Fibroblast of pulmonary artery (primary cell): ENCODE results near the gene SNN.

Experiments used
- DNase-seq: peaks from one replicate; pipeline ENCODE4 v3.0.0-alpha.2; 2010; ENCODE audit warnings: low read depth
- H3K4me3 ChIP-seq: replicated peaks from 2 replicates; pipeline ENCODE4 v1.5.1; 2011; ENCODE audit warnings: low read depth, mild to moderate bottlenecking, control low read depth, low read length, moderate library complexity
- TF ChIP-seq, protein P1 (sequence below): IDR thresholded peaks from 2 replicates; pipeline ENCODE4 v1.5.1; 2011; ENCODE audit warnings: mild to moderate bottlenecking, control low read depth, low read length, inconsistent platforms; ENCODE audit errors: missing control alignments

Gene SNN

DNA sequence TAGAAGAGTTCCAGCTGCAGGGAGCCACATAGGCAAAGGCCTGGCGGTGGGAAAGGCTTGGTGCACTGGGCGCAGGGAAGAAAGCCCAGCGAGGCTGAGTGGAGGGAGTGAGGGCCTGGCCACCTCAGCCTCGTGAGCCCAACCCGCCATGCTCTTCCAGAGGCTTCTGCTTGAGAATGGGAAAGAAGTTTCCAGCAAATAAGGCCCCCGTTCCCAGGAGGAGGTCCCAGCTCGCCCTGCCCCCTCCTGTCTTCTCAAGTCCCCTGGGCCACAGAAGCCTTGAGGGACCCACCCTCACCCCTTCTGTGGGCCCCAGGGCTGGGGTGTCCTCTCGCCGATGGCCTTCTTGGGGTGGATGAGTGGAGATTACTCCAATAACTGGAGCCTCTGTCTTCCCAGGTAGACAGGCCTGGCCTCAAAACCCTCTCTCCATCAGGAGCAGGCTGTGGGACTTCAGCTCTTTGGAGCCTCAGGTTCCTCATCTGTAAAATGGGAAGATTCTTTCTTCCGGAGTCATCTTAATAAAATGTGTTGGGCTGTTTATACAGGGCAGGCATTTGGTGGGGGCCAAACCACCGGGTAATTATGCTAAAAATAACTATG lies 933 bp upstream of the SNN start:
- no peak for DNase-seq
- TF ChIP-seq, protein P1, sequence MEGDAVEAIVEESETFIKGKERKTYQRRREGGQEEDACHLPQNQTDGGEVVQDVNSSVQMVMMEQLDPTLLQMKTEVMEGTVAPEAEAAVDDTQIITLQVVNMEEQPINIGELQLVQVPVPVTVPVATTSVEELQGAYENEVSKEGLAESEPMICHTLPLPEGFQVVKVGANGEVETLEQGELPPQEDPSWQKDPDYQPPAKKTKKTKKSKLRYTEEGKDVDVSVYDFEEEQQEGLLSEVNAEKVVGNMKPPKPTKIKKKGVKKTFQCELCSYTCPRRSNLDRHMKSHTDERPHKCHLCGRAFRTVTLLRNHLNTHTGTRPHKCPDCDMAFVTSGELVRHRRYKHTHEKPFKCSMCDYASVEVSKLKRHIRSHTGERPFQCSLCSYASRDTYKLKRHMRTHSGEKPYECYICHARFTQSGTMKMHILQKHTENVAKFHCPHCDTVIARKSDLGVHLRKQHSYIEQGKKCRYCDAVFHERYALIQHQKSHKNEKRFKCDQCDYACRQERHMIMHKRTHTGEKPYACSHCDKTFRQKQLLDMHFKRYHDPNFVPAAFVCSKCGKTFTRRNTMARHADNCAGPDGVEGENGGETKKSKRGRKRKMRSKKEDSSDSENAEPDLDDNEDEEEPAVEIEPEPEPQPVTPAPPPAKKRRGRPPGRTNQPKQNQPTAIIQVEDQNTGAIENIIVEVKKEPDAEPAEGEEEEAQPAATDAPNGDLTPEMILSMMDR: no peak
- no peak overlapping the region for H3K4me3 ChIP-seq

DNA sequence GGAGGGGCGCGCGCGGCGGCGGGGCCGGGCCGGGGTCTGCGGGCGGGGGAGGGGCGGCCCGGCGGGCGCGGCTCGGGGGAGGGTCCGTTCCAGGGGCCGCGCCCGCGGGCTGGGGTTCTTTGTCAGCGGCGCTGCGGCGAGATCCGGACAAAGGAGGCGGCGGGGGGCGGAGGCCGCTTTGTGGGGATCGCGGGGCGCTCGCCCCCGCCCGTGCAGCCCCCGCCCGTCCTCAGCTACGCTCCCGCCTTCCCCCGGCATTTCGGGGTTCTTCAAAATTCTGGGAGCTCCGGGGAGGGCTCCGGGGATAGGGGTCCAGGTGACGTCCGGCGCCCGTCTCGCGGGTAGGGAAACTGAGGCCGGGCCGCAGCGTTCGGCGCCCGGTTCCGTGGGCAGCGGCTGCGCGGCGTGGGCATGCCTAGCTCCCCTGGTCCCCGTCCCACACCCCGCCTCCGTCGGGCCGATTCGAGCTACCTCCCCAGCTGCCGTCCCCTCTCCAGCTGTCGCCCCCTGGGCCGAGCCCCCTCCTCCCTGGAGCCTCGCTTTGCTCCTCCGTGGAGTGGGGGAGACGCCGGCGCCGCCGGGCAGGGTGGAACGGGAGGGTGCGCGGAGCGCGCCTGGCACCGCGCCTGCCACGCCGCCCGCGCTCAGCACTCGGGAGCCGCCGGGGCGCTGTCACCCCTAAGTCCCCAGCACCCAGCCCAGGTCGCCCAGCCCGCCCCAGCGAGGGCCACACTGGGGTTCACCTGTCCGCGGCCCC lies 546 bp downstream of the SNN start:
- H3K4me3 ChIP-seq: peak overlapping the region; percentile 72
- TF ChIP-seq, protein P1: no peak
- DNase-seq: no peak

DNA sequence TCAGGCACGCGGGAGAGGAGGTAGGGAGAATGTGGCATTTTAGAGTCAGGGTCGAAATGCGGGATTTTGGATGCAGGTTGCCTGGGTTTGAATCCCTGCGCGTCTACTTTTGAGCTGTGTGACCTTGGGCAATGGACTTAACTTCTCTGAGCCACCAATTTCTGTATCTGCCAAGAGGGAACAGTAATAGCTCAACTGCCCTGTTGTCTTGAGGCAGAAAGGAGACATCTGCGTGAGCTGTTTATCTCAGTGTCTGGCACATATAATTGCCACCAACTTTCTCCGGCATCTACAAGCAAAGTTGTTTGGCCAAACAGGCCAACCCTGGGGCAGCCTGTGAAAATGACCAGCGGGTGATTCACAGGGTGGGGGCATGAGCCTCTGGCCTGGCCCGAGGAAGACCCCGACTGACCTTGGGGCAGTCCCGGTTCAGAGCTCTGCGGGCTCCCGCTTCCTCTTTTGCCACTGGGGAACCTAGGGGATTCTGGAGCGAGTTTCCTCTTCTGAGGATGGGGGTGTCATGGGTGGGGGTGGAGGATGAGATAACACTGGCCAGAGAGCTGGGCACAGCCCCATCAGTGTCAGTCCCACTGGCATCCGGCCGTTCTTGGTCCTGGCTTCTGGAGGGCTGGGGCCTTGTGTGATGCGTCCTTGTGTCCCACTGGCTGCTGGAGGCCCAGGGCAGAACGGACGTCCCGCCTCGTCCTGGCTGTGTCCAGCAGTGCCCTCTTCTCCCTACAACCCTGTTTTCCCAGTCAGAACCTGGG lies 1.3 kb downstream of the SNN start:
- TF ChIP-seq, protein P1: no peak
- peak; percentile 19 for DNase-seq

DNA sequence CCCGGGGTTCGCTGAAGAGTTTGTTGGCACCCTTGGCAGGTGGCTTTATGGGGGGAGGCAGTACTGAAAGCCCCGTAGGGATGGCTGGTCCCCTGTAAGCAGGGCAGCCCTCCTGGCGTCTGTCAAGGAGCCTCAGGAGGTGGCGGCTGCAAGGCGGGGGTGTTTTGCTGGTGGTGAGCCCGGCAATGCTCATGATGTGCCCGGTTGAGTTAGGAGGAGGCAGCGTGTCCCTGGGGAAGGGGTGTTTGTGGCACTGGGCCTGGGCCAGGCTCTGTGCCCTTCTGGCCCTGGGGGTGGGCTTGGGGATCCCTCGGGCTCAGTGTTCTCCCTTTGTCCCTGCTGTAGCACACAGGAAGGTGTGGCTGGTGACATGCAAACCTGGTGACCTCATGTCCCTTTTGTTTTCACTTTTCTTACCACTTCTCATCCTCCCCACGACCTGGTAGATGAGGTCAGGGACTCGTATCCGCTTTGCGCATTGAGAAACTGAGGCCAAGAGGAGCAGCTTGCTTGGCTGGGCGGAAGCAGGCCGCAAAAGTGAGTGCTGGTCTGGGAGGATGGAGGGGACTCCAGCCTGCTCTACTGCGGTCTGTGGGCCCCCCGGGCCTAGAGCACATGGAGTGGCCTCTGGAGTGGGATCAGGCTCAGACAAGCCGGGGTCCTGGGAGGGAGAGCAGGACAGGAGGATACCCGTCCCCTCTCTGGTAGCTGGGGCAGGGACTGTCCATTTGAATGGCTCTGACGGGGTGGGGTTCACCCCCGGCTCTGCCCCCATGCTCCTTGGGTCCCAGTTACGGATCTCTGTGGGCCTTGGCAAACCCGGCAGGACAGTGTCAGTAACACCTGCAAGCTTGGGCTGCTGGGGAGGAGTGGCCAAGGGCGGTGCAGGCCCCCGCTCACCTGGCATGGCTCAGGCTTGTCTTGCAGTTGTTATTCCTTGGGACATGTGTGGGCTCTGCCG lies 2.2 kb downstream of the SNN start:
- TF ChIP-seq, protein P1: no peak
- no peak for DNase-seq
- peak overlapping the region; percentile 72 for H3K4me3 ChIP-seq

More for the DNA sequence above, 1.3 kb downstream of the SNN start:
- H3K4me3 ChIP-seq: peak overlapping the region; percentile 72

DNA sequence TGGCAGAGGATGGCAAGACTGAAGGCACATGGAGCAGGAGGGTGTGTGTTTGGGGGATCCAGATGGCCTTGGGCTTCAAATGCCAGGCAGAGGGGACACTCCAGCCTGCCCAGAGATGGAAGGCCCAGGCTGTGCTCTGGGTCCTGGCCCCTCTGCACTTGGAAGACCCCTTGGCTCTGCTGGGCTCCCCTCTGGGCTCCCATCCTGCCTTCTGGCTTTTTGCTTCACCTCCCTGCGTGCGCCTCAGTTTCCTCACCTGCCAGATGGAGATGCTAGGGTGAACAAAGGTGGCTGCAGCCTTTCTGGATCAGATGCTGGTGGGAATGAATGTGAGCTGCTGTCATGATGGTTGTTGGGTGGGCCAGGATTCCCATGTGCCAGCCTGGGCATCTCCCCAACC lies 3.0 kb downstream of the SNN start:
- no peak for DNase-seq
- TF ChIP-seq, protein P1: no peak
- H3K4me3 ChIP-seq: no peak overlapping the region

DNA sequence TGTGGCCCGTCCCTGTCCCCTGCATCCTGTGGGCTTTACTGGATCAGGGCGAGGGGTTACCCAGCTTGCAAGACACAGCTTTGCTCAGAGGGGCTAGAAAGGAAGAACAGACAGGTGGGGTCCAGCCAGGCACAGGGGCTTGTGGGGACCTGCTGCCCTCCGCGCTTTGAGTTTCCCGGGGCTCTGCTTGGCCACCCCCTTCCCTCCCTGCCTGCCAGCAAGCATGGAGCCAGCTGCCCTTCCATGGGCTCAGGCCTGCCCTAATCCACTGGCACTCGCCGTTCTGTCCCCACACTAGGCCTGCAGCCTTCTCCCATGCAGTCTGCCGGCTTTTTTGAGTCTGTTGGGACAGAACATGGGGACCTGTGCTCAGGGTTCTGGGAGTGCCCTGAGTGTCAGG lies 3.4 kb downstream of the SNN start:
- no peak for DNase-seq
- H3K4me3 ChIP-seq: no peak overlapping the region
- TF ChIP-seq, protein P1: no peak
